ENCODE results near the gene TRH.

Gene TRH

GRCh38 chr3:129974564-129974832, at the start of gene TRH:
Gene TRH, plus strand, starts transcription at chr3:129974720. Its CDS starts 1,097 bp downstream, at chr3:129975817.
- TF ChIP-seq CTCF (IDR thresholded peaks at IDR 0.05; ENCODE audit: low read depth, low read length, missing control alignments) = no peak
- DNase-seq (ENCODE audit: low read depth) = no peak
- in situ Hi-C loops (cut with HindIII; ENCODE audit: low sequenced_read_pairs) = no loop called here
- H3K4me3 ChIP-seq (ENCODE audit: low read depth, low read length) = peak within 1 kb of the TSS; percentile 2

- no peak overlapping the region for H3K4me3 ChIP-seq (ENCODE audit: low read depth, low read length)
- no peak for TF ChIP-seq CTCF (IDR thresholded peaks at IDR 0.05; ENCODE audit: low read depth, low read length, missing control alignments)
- in situ Hi-C loops (cut with HindIII; ENCODE audit: low sequenced_read_pairs) = no loop called here
- DNase-seq (ENCODE audit: low read depth) = no peak
These were observed 47.4 kb upstream of the TRH start for GRCh38 chr3:129927072-129927471.

- H3K4me3 ChIP-seq (ENCODE audit: low read depth, low read length) = no peak overlapping the region
- no peak for TF ChIP-seq CTCF (IDR thresholded peaks at IDR 0.05; ENCODE audit: low read depth, low read length, missing control alignments)
- in situ Hi-C loops (cut with HindIII; ENCODE audit: low sequenced_read_pairs) = no loop called here
- no peak for DNase-seq (ENCODE audit: low read depth)
These were observed 45.1 kb upstream of the TRH start for GRCh38 chr3:129929383-129929782.

GRCh38 chr3:129933471-129933870, 41.0 kb upstream of the TRH start:
- DNase-seq (ENCODE audit: low read depth) = no peak
- H3K4me3 ChIP-seq (ENCODE audit: low read depth, low read length) = no peak overlapping the region
- in situ Hi-C loops (cut with HindIII; ENCODE audit: low sequenced_read_pairs) = no loop called here
- TF ChIP-seq CTCF (IDR thresholded peaks at IDR 0.05; ENCODE audit: low read depth, low read length, missing control alignments) = no peak

- peak; percentile 88 for TF ChIP-seq CTCF (IDR thresholded peaks at IDR 0.05; ENCODE audit: low read depth, low read length, missing control alignments)
- peak; percentile 3 for DNase-seq (ENCODE audit: low read depth)
- no peak overlapping the region for H3K4me3 ChIP-seq (ENCODE audit: low read depth, low read length)
- in situ Hi-C loops (cut with HindIII; ENCODE audit: low sequenced_read_pairs) = no loop called here
These were observed 40.0 kb upstream of the TRH start for GRCh38 chr3:129934234-129935123.

- peak; percentile 70 for DNase-seq (ENCODE audit: low read depth)
These were observed 37.8 kb upstream of the TRH start for GRCh38 chr3:129936757-129937156.

More at GRCh38 chr3:129936757-129937156, 37.8 kb upstream of the TRH start:
- in situ Hi-C loops (cut with HindIII; ENCODE audit: low sequenced_read_pairs) = no loop called here
- TF ChIP-seq CTCF (IDR thresholded peaks at IDR 0.05; ENCODE audit: low read depth, low read length, missing control alignments) = no peak
- H3K4me3 ChIP-seq (ENCODE audit: low read depth, low read length) = peak overlapping the region; percentile 34
